NCI-H1930 (cell line): Measurements from ENCODE around the gene DELE1.

Experiments
- DNase-seq, 2 experiments: peaks; one replicate each; lab custom pipeline; 2025; lab: John Stamatoyannopoulos, UW

DELE1 gene

DNA sequence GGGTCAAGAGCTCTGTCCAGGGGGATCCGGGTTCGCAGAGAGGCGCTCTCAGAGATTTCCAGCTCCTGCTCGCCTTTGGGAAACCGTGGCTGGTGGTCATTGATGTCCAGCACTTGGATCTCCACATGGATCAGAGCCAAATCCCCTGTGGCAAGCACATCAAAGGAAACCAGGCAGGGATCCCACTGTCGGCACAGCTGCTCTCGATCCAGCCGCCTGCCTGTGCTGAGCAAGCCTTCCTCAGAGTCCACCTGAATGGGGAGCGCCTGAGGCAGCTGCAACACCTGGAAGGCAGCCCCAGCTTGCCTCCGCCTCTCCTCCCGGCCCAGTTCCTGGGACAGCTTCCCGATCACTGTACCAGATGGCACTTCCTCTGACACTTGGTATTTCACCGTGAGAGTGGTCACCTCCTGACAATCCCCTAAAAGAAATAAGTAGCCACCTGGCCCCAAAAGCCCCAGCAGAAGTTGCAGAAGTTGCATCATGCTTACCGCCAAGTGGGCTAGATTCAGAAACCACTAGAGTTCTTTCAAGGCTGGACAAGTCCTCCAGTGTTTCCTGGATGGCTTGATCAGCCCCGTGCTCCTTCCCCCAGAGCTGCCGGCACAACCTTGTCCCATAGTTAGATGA, 33.8 kb downstream of the DELE1 start:
- no peak for DNase-seq

DNA sequence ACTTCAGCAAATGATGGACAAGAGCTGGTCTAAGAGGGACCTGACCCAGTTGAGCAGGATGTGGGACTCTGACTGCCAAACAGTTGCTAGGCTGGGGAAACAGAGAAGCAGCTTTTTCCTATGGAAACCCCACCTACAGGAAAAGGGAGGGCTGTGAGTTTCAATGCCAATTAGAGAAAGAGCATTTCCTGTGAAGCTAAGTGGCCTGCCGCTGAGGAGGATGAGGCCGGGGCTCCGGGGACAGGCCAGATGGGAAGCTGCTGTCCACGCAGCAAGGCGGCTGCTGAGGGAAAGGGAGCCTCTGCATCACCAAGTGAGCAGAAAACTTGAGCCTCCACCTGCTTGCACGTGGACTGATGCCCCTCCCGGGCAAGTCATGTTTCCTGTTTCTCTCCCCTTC, 34.4 kb downstream of the DELE1 start, which contains the start of gene PCDH12:
TSS of gene PCDH12 (minus strand) at position 90 of the 400 bp plus-strand sequence. CDS start 351 bp downstream, outside the sequence.
- no peak for DNase-seq

DNA sequence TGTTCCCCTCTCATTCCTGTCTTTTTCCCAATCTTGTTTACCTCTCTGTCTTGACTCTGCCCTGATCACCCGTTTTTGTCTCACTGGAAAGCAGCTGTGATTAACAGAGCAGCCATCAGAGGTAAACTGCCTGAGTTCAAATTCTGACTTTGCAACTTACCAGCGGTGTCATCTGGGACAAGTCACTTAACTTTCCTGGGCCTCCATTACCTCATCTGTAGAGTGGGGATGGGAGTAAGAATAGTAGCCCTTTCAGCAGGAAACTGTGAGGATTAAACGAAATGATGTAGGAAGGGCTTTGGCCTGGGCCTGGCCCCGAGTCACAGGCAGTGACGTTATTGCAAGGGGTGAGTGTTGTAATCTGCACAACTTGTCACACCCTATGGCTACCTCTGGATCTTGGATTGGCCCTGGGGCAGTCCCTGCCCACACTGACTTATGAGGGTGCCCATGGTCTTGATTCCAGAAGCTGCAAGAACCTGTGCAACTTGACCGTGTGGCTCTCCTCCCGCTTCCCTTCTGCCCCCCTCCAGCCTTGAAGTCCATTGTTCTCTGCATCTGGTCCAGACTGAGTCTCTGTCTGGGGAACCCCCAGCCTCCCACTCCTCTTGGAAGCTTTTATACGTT, 35.0 kb downstream of the DELE1 start:
- no peak for DNase-seq

DNA sequence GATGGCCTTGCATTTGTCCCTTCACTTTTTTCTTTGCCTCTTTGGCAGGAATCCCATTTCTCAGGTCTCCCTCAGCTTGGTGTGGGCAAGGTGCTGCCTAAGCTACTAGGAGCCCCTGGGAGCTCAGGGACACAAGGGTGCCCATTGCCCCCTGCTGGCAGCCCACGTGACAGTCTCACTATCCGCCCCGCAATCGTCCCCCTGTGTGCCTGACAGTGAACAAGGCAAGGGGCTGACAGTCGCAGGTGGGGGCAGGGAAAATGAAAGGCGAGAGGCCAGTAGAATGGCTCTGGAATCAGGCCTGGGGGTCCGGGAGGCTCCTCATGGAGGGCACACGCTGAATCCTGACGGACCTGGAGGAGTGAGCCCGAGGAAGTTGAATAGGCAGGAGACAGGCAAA, 36.3 kb downstream of the DELE1 start:
- no peak for DNase-seq

DNA sequence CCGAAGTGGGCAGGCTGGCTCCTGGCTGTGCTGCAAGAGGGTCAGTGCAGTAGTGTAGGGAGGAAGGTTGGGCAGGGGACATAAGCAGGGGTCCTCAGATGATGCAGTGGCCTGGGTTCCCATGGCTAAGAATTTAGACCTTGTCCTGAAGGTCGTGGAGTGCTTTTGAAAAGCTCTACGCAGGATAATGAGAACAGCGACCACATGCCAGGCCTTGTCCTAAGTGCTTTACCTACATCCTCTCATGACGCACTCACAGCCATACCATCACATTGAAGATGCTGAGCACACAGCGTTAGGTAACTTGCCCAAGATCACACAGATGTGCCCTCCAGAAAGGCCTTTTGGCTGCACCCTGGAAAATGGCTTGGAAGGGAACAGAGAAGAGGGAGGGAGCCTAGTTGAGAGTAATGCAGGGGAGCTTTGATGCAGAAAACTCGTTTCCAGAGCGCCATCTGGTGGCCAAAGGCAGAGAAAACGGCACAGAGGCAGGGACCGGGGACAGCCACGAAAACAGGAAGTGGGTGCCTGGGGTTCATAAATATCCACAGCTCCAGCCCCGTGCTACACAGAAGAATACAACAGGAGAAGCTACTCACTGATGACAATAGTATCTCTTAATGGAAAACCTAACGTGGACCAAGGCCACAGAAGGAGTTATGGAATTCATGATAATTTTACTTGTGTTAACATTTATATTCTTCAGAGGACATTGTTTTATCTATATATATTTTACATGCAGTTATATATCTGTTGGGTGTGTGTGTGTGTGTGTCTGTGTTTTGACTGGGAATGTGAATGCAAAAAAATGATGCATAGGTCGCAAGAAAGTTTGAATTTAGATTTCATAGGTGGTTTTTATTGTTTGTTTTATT, 37.0 kb downstream of the DELE1 start:
- peak; percentile 26 to 48 for DNase-seq

DNA sequence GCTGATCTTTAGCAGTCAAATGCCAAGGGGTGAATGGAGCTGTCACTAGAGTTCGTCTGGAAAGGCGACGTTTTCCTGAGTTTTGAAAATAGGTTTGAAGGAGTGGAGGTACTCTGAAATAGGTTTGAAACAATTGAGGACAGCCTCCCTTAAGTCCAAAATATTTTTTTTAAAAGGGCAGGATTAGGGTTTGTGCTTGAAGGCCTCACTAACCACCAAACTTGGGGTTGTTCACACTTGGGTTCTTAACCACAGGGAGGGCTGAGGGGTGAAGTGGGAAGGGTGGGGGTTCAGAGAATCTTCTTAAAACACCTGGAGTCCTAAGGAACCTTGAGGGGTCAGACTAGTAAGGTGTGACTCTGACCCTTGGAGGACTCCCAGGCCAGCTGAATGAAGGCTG, 37.8 kb downstream of the DELE1 start:
- DNase-seq: no peak

DNA sequence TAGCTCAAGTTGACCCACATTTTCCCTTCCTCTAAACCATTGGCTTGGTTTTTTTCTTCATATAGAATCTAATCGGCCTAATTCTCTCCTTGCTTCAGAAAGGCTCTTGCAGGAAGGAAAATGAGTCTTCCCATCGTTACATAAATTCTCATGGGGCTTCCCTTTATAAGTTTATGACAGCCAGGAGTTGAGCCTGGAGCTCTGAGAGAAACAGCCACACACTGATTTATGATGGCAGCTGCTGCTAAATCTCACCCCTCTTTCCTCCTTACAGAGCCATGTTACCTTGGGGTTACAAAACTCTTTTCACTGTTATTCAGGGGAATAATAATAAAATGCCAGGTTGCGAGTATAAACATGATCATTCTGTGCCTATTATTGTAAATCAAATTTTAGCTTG, 40.0 kb downstream of the DELE1 start:
- DNase-seq: no peak

DNA sequence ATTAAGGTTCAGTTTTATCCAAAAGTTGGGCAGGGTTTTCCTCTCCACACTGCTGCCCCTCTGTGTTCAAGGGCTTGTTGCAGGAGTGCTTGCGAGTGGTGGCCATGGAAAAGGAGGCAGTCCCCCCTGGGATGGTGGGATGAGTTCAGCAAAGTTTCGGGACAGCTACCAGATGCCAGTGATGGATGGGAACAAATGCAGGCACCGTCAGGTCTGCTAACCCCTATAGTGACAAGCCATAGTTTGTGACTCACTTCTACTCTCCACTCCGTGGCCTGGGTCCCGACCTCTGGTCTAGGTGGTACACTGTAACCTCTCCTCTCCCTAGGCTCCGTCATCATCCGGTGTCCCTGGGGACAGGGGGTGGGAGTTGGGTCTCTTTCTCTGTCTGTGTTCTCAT, 41.4 kb downstream of the DELE1 start:
- DNase-seq: no peak

DNA sequence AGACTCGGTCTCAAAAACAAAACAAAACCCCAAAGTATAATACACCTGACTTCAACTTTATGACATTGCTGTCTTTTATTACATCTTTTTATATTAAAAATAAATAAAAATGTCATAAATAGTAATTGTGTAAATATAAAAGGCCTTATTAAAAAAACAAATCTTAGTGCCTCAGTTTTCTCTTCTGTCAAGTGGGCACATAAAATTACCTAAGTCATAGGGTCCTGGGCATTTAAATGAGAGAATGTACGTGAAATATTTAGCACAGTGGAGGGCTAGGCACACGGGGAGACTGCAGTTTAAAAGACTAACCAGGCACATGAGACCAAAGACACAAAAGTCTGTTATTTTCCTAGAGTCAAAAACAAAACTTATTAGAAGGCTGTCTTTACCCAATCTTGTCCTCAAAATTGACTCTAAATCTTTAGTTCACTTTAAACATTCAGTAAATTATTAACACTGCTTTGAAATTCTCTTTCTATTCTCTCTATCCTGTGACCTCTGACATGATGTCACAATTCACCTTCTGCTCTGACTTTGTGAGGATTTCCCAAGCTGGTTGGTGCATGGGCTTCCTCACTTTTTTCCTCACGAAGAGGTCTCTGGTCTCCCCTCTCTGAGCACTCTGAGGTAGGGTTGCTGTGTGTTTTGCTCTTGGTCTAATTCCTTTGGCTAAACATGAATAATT, 42.7 kb downstream of the DELE1 start:
- DNase-seq: no peak

DNA sequence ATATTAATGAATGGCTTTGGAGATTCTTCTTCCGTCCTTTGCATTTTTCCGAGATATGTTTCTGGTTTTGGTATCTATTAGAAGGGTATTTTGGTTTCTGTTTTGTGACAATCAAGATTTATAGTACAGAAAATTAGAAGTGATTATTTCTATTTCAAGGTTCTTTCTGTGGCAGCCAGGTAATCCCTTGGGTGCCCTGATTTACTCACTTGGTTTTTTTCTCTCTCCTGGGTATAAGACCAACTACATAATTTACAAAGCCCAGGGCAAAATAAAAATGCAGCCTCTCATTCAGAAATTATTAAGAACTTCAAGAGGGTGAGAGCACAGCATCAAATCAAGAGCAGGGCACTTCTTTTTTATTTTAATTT, 43.3 kb downstream of the DELE1 start:
- no peak for DNase-seq

DNA sequence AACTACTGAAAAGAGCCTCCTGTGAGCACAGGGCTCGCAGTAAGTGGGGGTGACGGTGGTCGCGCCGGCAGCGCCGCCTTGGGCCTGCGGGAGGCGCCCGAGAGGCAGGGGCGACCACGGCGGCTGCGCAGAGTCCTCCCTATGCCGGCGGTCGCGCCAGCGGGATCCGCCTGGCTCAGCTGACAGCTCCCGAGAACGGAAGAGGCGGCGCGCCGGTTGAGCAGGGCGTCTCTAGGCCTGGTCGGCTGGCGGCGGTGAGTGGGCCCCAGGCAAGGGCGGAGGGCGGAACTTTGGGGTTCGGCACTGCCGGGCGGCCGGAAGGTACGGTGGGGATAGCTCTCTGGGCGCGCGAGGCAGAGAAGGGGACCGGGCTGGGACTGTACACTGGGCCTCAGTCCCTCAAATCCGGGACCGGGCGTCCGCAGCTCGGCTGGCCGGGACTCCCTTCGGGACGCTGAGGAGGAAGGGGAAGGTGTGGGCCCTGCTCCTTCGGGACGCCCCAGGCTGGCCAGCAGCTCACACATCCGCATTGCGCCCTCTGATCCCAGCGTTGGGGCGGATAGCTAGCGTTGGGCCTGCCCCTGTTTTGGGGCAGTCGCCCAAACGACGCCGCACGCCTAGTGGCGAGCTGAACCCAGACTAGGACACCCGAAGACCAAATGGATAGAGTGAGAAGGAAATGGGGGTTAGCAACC, 45.4 kb downstream of the DELE1 start, which contains the start of gene RNF14:
TSS of gene RNF14 (plus strand) at position 192 of the 695 bp plus-strand sequence. CDS start 4,484 bp downstream, outside the sequence.
- peak; percentile 60 to 63 for DNase-seq

DNA sequence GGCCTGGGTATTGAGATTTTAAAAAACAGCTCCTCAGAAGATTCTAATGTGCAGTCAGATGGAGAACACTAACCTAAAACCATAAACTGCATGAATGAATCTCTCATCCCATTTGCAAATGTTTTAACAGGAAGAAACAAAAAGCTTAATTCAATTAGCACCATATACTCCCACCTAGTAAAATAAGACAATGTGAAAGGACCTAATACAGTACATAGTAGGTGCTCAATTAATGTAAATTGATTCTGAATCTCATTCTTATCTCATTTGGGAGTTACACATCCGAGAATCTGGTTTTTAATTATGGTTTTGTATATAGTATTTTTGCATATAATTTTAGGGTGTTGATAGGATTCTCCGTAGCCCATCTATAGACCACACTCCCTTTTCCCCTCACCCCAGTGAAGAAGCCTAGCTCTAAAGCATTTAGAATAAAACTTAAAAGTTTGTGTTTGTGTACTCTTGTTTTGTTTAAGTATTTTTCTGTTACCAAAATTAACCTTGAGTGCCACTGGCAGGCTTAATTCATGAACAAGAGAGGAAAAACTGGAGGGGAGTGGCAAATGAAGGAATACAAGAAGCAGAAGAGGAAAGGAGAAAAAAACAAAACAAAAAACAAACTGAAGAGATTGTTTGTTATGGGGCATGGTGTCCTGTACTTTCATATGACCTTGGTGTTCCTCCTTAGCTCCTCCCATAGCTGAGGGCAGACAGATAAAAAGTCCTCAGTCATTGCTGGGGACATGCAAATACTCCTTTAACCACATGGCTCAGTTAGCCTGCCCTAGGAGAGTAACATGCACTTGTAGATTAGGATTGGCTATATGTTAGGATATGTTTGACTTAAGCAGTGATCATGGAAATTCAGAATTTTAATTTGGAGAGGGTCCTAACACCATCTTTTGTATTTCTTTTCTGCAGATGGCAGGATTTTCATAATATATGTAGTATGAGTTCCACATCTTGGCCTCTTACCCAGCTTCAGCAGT, 46.4 kb downstream of the DELE1 start:
- no peak for DNase-seq

DNA sequence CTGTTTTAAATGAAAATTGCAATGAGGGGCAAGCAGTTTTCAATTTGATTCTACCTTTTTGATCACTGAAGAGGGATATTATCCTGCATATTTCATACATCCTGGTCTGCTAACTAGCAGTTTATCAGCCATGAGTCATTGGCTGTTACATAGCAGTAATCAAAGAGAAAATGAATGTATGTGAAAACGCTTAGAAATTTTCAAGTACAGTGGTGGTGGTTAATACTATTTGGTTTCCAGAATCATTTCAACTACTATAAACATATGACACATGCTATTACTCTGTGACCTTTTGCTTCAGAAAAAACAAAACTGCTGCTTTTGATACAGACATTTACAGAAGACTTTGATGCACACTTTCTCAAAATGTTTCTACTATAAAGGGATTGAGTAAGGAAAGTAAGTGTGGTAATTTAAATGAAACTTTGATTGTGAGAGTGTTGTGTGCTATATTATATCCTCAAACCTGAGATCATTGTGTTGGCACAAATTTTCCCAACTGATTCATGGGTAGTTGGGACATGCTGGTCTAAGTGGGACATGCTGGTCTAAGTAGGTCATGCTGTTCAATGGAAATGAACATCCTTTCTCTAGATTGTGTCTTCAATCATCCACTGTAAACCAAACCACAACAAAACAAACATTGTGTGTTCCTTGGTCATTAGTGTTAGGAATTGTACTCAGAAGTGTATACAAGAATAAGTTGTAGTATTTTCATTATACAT, 50.4 kb downstream of the DELE1 start:
- no peak for DNase-seq

DNA sequence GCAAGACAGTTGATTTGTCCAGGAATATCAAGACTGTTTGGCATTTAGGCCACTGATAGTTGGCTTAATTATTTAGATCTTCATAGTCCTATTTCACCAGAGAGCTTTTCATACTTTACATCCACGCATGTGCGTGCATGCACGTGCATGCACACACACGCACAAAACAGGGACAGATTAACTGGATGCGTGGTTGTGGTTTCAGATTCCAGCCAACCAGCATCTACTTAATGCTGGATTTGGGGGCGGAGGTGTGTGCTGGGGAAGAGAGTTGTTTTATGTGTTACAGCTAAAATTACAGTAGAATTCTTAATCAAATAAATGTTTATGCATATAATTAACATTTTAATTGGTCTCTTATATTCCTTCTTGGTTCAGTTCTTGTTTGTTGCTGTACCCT, 52.5 kb downstream of the DELE1 start:
- DNase-seq: no peak

DNA sequence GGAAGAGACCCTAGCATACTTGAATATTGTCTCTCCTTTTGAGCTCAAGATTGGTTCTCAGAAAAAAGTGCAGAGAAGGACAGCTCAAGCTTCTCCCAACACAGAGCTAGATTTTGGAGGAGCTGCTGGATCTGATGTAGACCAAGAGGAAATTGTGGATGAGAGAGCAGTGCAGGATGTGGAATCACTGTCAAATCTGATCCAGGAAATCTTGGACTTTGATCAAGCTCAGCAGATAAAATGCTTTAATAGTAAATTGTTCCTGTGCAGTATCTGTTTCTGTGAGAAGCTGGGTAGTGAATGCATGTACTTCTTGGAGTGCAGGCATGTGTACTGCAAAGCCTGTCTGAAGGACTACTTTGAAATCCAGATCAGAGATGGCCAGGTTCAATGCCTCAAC, 54.7 kb downstream of the DELE1 start:
- no peak for DNase-seq

DNA sequence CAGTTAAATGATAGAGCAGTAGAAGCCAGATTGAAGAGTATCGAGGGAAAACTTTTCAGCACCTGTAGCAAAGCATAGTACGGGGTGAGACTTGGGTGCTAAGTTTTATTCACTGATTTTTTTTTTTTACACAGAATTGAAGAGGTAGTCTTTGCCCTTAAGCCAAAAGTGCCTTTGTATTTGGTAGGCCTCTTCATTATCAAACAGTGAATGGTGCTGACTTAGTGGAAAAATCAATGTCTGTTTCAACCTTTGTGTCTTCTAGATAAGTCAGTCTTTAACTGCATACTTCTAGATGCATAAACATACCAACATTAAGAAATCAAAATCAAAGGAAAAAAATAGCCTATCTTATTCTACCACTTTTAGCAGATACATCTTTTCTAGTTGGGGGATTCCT, 59.0 kb downstream of the DELE1 start:
- DNase-seq: no peak

DNA sequence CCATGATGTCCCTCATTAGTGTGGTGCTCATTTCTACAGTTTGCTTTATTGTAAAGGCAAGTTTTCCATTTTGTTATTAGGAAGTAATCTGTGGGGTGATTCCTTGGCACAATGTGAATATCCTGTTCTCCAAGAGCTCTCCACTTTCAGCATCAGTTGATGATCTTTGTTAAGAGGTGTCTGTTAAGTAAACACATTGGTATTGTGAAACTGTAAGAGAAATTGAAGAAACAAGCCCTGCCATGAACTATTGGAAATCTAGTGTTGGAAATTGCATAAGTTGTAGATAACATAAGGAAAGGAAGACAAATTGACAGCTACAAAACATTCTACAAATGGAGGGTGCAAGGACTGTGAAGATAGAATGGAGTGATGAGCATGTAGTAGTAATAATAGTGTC, 62.4 kb downstream of the DELE1 start:
- DNase-seq: no peak

DNA sequence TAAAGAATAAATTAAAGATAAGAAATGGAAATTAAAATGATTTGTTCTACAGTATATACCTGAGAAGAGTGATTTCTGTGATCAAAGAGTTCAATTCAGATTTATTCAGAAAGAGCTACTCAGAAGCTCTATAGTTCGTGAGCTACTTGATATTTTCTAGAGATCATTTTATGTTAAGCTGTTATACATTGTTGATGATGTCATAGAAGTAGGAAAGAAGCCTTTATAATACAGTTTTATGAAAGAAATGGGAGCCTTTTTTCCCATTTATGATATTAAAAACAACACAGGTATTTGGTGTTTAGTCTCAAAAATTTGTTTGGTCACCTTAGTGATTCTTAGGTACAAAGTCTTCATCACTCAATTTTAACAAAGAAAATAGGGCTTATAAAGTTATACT, 66.0 kb downstream of the DELE1 start:
- DNase-seq: no peak
